Measurements from ENCODE around the gene ALDH1L2.

- TF ChIP-seq CTCF (conservative IDR thresholded peaks at IDR 0.05) (no peak), EZH2 (IDR thresholded peaks at IDR 0.05; ENCODE audit: low read depth) (no peak)
Observed at GRCh38 chr12:105067511-105068031, 16.7 kb downstream of the ALDH1L2 start.
